Neural cell (in vitro differentiated cells): ENCODE measurements around the gene ATXN7L1. TPM values are rescaled to one million over a fixed set of nuclear protein-coding genes. Genes with fewer than 3 reads are reported as not detected.

Source experiments
- H2AFZ ChIP-seq: fragments of 200-600, 300-800 bp; sonication (generic), shearing (Covaris generic); 2 replicates; pipeline ENCODE4 v1.6.0; 2014; ENCODE audit warnings: low read depth, mild to moderate bottlenecking, antibody characterized with exemption, low read length, moderate library complexity
- H3F3A ChIP-seq: fragments of 200-600 bp; shearing (Covaris generic); 2 replicates; pipeline ENCODE4 v1.6.1; 2016; ENCODE audit warnings: mild to moderate bottlenecking, moderate library complexity, mixed read lengths, antibody characterized with exemption, low read length; ENCODE audit not compliant: insufficient read depth, poor library complexity, severe bottlenecking
- H3K27ac ChIP-seq: fragments of 200-600, 300-800 bp; sonication (generic), shearing (Covaris generic); 2 replicates; pipeline ENCODE4 v1.5.1; 2014; ENCODE audit warnings: mild to moderate bottlenecking, low read length, moderate library complexity
- H3K27me3 ChIP-seq: fragments of 300-800, 200-600 bp; sonication (generic), shearing (Covaris generic); 2 replicates; pipeline ENCODE4 v1.6.0; 2014; ENCODE audit warnings: mild to moderate bottlenecking, low read depth, low read length, moderate library complexity; ENCODE audit not compliant: insufficient read depth
- H3K36me3 ChIP-seq: fragments of 300-800, 200-600 bp; sonication (generic), shearing (Covaris generic); 2 replicates; pipeline ENCODE4 v1.5.1; 2014; ENCODE audit warnings: mild to moderate bottlenecking, antibody characterized with exemption, low read length, moderate library complexity; ENCODE audit not compliant: insufficient read depth
- H3K4me2 ChIP-seq: fragments of 300-800, 200-600 bp; sonication (generic), shearing (Covaris generic); 2 replicates; pipeline ENCODE4 v1.6.0; 2014; ENCODE audit warnings: mild to moderate bottlenecking, low read length
- H3K4me3 ChIP-seq: fragments of 300-800, 200-600 bp; sonication (generic), shearing (Covaris generic); 2 replicates; pipeline ENCODE4 v1.5.1; 2014; ENCODE audit warnings: mild to moderate bottlenecking, low read length, moderate library complexity
- H3K79me2 ChIP-seq: fragments of 200-600 bp; shearing (Covaris generic); replicated peaks from 2 replicates; pipeline ENCODE4 v1.6.0; 2014; ENCODE audit warnings: mild to moderate bottlenecking, low read length, moderate library complexity; ENCODE audit not compliant: insufficient read depth
- H3K9ac ChIP-seq: fragments of 300-800, 200-600 bp; sonication (generic), shearing (Covaris generic); 2 replicates; pipeline ENCODE4 v1.6.1; 2016; ENCODE audit warnings: mild to moderate bottlenecking, low read length, mixed read lengths
- H3K9me2 ChIP-seq: fragments of 200-600 bp; shearing (Covaris generic); 2 replicates; pipeline ENCODE4 v1.6.1; 2016; ENCODE audit warnings: mild to moderate bottlenecking, low read length, mixed read lengths; ENCODE audit not compliant: insufficient read depth
- H3K9me3 ChIP-seq: fragments of 200-600, 300-800 bp; sonication (generic), shearing (Covaris generic); 2 replicates; pipeline ENCODE4 v1.6.1; 2016; ENCODE audit warnings: mild to moderate bottlenecking, mixed run types, low read length, moderate library complexity, mixed read lengths
- H4K20me1 ChIP-seq: fragments of 200-600 bp; shearing (Covaris generic); 2 replicates; pipeline ENCODE4 v1.6.1; 2016; ENCODE audit warnings: mild to moderate bottlenecking, mixed run types; ENCODE audit not compliant: insufficient read depth
- CTCF ChIP-seq: fragments of 450-650 bp; IDR thresholded peaks from 2 replicates; pipeline ENCODE4 v1.5.1; 2014; ENCODE audit warnings: antibody characterized with exemption, mild to moderate bottlenecking, moderate library complexity; ENCODE audit not compliant: poor library complexity, severe bottlenecking
- EP300 ChIP-seq: fragments of 450-650 bp; conservative IDR thresholded peaks from 2 replicates; pipeline ENCODE4 v1.6.1; 2014; ENCODE audit warnings: antibody characterized with exemption, mild to moderate bottlenecking, moderate library complexity; ENCODE audit not compliant: poor library complexity, severe bottlenecking
- EZH2 ChIP-seq: fragments of 200-600, 300-800 bp; shearing (Covaris generic), sonication (generic); IDR thresholded peaks from 2 replicates; pipeline ENCODE4 v1.6.1; 2014; ENCODE audit warnings: antibody characterized with exemption, low read length, borderline replicate concordance, mild to moderate bottlenecking; ENCODE audit not compliant: insufficient read depth, poor library complexity, severe bottlenecking
- MXI1 ChIP-seq: fragments of 450-650 bp; conservative IDR thresholded peaks from 2 replicates; pipeline ENCODE4 v1.6.1; 2014; ENCODE audit warnings: antibody characterized with exemption, mild to moderate bottlenecking; ENCODE audit not compliant: poor library complexity, severe bottlenecking
- POLR2AphosphoS5 ChIP-seq: IDR thresholded peaks from 2 replicates; pipeline ENCODE4 v1.6.1; 2012
- RAD21 ChIP-seq: fragments of 450-650 bp; conservative IDR thresholded peaks from 2 replicates; pipeline ENCODE4 v1.6.1; 2014; ENCODE audit warnings: antibody characterized with exemption, mild to moderate bottlenecking, moderate library complexity
- REST ChIP-seq: IDR thresholded peaks from 2 replicates; pipeline ENCODE4 v1.6.1; 2012; ENCODE audit warnings: borderline replicate concordance
- SMC3 ChIP-seq: fragments of 450-650 bp; conservative IDR thresholded peaks from 2 replicates; pipeline ENCODE4 v1.6.1; 2014; ENCODE audit warnings: antibody characterized with exemption, mild to moderate bottlenecking, moderate library complexity; ENCODE audit not compliant: poor library complexity
- TAF1 ChIP-seq: IDR thresholded peaks from 2 replicates; pipeline ENCODE4 v1.6.1; 2012; ENCODE audit warnings: low read depth
- polyA plus RNA-seq: library from polyadenylated mRNA; depleted of rRNA; stranded (reverse); fragments of >200 nt; gene quantifications from 2 replicates; pipeline ENCODE4 v1.2.3, GENCODE V29; 2014

Gene ATXN7L1
- polyA plus RNA-seq, 1 donor from 2014 or later = 4.3 TPM

GRCh38 chr7:105815576-105815975, 60.8 kb downstream of the ATXN7L1 start:
- Histone ChIP-seq H2AFZ (no peak overlapping the region), H3K4me3 (no peak overlapping the region), H3K9me2 (no peaks in the 10 kb centered on the region), H3K36me3 (no peaks in the 10 kb centered on the region), H3K79me2 (no peaks in the 10 kb centered on the region), H3K9me3 (no peaks in the 10 kb centered on the region), H3K4me2 (no peak overlapping the region), H3K27ac (no peak overlapping the region), H3K9ac (no peak overlapping the region), H3K27me3 (no peaks in the 10 kb centered on the region), H3F3A (no peaks in the 10 kb centered on the region), H4K20me1 (no peaks in the 10 kb centered on the region)
- TF ChIP-seq EP300 (no peak), SMC3 (no peak), POLR2AphosphoS5 (no peak), MXI1 (no peak), TAF1 (no peak), REST (no peak), RAD21 (no peak), EZH2 (no peak)

GRCh38 chr7:105814481-105814880, 61.9 kb downstream of the ATXN7L1 start:
- no peaks in the 10 kb centered on the region for H3K79me2 ChIP-seq
- H2AFZ ChIP-seq = no peak overlapping the region
- H3K9me2 ChIP-seq = no peaks in the 10 kb centered on the region
- H3K36me3 ChIP-seq = no peaks in the 10 kb centered on the region
- H3K4me2 ChIP-seq = no peak overlapping the region
- H3K9me3 ChIP-seq = no peaks in the 10 kb centered on the region
- TF ChIP-seq CTCF = no peak
- TF ChIP-seq SMC3 = no peak
- TF ChIP-seq EP300 = no peak
- no peak for TF ChIP-seq REST
- TF ChIP-seq POLR2AphosphoS5 = no peak
- TF ChIP-seq RAD21 = no peak
- no peak for TF ChIP-seq TAF1
- TF ChIP-seq MXI1 = no peak
- no peak for TF ChIP-seq EZH2
- no peak overlapping the region for H3K27ac ChIP-seq
- no peak overlapping the region for H3K9ac ChIP-seq
- H3F3A ChIP-seq = no peaks in the 10 kb centered on the region
- no peaks in the 10 kb centered on the region for H3K27me3 ChIP-seq
- H4K20me1 ChIP-seq = no peaks in the 10 kb centered on the region
- H3K4me3 ChIP-seq = no peak overlapping the region
